NCI-H1105 (cell line): ENCODE results near the gene PARD3.

Source experiments
- DNase-seq: peaks from one replicate; lab custom pipeline; 2025; lab: John Stamatoyannopoulos, UW

Gene PARD3

DNA sequence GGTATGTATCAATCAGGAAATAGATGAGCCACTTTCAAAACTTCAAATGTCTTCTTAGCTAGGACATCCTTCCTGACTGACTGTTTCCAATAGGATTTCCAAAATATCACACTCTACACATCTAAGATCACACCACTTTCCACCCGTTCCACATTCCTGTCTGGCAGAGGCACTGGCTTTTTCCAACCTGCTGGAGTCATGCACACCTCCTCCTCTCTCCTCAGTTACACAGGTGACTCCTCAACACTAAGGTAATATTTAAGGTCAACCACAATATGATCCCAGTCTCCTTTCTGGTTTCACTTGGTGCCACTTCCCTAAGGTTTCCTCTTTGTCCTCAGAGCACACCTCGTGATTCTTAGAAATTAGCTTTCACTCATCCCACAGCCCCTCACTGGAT, 196.5 kb downstream of the PARD3 start:
- DNase-seq: no peak

- no peak for DNase-seq
Observed at GRCh38 chr10:34615770-34616169, 199.3 kb downstream of the PARD3 start.

GRCh38 chr10:34613491-34613890, 201.6 kb downstream of the PARD3 start:
- no peak for DNase-seq

GRCh38 chr10:34612938-34613337, 202.2 kb downstream of the PARD3 start:
- no peak for DNase-seq

- no peak for DNase-seq
Observed at GRCh38 chr10:34612446-34612845, 202.7 kb downstream of the PARD3 start.

DNA sequence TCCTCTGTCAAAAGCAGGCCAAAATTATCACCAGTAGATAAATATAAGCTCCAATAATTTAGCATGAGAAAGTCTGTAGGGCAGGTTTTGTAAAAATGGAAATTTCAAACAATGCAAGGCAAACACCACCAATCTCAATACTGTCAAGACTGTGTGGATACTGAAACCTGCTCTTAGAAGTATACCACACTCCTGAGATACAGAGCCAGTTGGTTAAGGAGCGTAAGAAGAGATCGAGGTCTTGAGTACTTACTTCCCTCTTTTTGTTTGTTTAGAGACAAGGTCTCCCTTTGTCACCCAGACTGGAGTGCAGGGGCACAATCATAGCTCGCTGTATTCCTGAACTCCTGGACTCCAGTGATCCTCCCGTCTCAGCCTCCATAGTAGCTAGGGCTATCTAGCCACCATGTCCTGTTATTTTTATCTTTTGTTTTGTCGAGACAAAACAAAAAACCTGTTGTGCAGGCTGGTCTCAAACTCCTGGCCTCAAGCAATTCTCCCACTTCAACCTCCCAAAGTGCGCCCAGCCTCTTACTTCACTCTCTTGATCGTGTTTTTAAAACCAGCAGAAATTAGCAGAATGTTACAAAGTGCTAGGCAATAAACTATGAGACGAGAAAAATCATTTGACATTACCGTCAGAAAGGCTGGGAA, 205.7 kb downstream of the PARD3 start:
- DNase-seq: no peak

DNA sequence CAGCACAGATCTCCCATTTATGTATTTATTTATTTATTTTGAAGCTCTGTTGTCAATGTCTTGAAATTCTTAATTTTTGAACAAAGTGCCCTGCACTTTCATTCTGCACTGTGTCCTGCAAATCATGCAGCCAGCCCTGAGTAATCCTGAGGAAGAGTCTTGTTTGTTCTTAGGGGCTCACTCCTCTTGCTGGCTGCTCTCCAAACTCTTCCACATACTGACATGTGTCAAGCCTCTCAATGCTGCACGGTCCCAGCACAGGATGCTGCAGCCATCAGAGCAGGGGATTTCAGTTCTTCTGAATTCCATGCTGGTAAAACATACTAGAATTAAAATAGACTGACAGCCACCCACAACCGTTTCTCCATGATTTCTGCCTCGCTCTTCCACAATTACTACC, 207.2 kb downstream of the PARD3 start:
- DNase-seq: no peak

- DNase-seq: no peak
Observed at GRCh38 chr10:34606890-34607289, 208.2 kb downstream of the PARD3 start.

DNA sequence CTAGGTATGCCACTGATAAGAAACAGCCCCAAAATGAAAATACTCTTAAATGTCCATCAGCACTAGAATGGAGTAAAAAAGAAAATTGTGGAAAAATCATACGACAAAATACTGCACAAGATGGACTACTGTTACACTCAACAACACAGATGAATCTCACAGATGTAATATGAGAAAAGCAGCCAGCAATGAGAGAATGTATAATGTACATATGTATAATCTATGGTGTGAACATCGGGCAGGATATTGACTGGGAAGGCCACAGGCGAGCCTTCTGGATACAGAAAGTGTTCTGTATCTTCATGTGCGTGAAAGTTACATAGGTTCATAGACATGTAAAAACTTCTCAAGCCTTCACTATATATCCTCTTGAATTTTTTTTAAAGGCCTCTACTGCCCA, 212.6 kb downstream of the PARD3 start:
- no peak for DNase-seq

DNA sequence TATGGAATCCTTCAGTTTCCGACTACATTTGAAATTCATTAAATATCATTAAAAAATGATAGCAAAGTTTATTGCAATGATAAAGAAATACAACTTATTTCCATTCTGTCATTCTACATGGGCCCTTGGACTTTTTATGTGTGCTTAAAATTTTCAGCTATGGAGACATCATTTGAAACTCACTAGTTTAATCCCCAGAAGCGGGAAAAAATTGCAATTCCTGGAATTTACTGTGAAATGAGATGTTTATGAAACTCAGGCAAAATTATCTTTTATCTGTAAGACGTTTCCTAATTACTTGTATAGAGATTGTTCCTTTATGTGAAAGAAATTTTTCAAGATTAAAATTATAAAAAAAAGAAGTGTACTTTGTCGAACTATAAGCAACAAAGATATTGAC, 213.4 kb downstream of the PARD3 start:
- DNase-seq: no peak

- DNase-seq: no peak
Observed at GRCh38 chr10:34599026-34599795, 215.9 kb downstream of the PARD3 start.

DNA sequence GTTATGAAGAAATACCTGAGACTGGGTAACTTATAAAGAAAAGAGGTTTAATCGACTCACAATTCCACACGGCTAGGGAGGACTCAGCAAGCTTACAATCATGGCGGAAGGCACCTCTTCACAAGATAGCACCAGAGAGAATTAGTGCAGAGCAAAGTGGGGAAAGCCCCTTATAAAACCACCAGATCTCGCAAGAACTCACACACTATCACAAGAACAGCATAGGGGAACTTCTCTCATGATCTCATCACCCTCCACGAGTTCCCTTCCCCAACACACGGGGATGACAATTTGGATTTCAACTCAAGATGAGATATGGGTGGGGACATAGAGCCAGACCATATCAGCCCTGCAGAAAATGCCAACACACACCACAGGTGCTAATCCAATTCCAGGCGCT, 218.7 kb downstream of the PARD3 start:
- DNase-seq: no peak

GRCh38 chr10:34593930-34594329, 221.2 kb downstream of the PARD3 start:
- DNase-seq: no peak

DNA sequence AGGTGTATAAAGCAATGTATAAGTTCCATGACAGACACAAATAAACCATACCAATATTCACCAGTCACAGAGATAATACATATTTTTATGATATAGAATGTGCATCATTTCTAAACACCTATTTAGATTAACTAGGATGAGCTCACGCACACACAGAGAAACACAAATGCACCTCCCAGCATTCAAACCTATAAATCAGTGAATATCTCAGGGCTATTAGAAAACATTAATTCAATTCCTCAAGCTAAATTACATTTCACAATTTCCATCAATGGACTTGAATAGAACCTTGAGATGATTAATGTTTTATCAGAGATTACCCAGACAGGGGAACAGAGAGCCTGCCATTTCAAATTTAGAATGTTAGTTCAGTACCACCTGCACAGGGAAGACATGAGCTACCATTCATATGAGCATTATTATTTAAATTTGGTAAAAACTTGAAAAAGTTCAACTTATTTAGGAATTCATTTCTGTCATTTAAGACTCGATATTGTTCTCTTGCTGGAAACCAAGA, 221.7 kb downstream of the PARD3 start:
- DNase-seq: no peak

DNA sequence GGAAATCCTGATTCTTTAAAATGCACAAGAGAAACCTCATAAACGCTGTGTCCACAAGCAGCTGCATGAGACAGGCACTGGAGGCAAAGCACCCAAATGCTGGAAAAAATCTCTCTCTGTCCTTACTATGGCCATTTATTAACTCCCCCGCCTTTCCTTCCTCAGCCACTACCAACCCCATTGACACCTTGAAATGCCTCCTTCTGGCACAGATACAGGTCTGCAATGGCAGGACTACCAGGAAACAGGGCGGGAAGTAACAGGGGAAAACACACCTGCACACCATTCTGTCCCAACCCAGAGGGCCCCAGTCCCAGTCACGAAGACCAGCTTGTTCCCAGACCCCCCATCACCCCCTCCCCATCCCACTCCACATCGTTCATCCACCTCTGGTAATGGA, 224.3 kb downstream of the PARD3 start:
- DNase-seq: no peak

DNA sequence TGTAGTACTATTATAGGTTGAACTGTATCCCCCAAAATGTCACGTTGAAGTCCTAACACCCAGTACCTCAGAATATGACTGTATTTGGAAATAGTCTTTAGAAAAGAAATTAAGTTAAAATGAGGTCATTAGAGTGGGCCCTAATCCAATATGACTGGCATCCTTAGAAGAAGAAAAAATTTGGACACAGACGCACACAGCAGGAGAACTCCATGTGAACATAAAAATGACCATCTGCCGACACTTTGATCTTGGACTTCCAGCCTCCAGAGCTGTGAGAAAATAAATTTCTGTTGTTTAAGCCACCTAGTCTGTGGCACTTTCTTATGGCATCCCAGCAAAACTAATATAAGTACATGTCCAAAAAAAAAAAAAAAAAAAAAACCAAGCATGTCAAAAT, 225.8 kb downstream of the PARD3 start:
- no peak for DNase-seq

- DNase-seq: no peak
Observed at GRCh38 chr10:34587680-34588019, 227.4 kb downstream of the PARD3 start.

GRCh38 chr10:34587002-34587679, 228.0 kb downstream of the PARD3 start:
- no peak for DNase-seq

DNA sequence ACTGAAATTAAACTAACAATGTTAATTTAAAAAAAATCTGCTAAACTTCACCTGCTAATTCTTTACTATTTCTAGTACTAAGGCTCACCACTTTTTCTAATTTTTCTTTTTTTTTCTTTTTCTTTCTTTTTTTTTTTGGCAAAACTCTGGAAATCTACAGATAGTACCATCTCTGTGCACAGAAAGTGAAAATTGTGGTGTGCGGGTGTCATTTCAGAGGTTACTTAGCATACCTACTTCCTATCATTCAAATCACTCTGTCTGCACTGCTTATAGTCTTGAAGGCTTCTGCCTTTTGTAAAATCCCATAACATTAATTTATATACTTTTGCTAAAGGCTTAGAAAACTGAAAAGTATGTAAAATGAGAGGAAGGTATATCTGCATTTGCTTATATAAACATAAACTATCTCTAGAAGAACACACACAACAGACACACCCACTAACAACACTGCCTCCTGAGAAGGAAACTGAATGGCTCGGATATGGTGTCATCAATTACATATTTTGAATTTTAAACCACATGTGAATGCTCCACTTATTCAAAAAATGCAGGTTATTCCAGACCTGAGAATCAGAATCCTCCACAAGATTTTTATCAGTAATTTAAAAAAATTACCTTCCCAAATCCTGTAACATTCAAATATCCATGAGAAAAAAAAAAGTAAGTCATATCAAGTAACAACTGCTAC, 229.5 kb downstream of the PARD3 start:
- no peak for DNase-seq

- DNase-seq: no peak
Observed at GRCh38 chr10:34584164-34584563, 230.9 kb downstream of the PARD3 start.

- DNase-seq: no peak
Observed at GRCh38 chr10:34581801-34582532, 233.1 kb downstream of the PARD3 start.

GRCh38 chr10:34580643-34581042, 234.5 kb downstream of the PARD3 start:
- DNase-seq: no peak
